ENCODE data around the gene ALCAM.

DNA sequence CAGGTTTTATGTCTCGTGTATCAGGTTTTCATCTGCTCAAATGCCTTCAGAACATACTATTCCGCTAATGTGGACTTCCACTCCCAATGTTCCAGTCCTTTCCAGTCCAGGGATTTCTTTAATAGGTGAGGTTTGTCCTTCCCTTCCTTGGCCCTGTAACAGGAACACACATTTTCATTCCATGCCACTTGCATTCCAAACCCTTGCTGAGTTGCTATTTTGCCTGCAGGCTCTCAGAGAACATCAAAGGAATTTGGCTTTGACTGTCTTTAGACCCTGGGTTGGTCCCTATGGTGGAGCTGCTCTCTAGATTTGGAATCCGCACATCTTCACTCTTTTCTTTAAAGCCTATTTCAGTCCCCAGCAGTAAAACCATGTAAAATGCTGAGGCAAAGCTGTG, 12.3 kb upstream of the ALCAM start:
- TF ChIP-seq SUZ12 (IDR thresholded peaks at IDR 0.05; ENCODE audit: extremely low read depth, insufficient read depth, insufficient read length) (no peak), YY1 (IDR thresholded peaks at IDR 0.05; ENCODE audit: insufficient read depth, insufficient read length) (no peak)

Data from NT2/D1 (cell line).